ENCODE measurements around the gene TOM1L2.

Gene TOM1L2

DNA sequence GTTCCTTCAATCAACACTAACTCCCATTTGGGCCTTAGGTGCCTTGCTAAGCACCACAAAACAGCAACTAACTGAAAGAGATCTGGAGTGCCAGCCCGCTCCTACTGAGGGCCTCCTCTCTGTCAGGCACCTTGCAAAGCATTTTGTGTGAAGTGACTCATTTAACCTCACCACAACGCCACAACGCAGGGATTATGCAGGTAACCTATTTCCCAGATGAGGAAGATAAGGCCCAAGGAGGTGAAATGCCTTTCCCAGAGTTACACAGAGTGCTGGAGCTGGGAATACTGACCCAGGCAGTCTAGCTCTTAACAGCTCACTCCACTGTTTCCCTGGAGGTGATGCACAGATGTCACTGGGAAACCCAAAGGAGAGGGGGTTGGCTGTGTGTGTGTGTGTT is 33.3 kb upstream of the TOM1L2 start:
- TF ChIP-seq, protein P1, sequence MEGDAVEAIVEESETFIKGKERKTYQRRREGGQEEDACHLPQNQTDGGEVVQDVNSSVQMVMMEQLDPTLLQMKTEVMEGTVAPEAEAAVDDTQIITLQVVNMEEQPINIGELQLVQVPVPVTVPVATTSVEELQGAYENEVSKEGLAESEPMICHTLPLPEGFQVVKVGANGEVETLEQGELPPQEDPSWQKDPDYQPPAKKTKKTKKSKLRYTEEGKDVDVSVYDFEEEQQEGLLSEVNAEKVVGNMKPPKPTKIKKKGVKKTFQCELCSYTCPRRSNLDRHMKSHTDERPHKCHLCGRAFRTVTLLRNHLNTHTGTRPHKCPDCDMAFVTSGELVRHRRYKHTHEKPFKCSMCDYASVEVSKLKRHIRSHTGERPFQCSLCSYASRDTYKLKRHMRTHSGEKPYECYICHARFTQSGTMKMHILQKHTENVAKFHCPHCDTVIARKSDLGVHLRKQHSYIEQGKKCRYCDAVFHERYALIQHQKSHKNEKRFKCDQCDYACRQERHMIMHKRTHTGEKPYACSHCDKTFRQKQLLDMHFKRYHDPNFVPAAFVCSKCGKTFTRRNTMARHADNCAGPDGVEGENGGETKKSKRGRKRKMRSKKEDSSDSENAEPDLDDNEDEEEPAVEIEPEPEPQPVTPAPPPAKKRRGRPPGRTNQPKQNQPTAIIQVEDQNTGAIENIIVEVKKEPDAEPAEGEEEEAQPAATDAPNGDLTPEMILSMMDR (IDR thresholded peaks at IDR 0.05; ENCODE audit: insufficient read depth, low read length), result no peak
- TF ChIP-seq, protein P2, sequence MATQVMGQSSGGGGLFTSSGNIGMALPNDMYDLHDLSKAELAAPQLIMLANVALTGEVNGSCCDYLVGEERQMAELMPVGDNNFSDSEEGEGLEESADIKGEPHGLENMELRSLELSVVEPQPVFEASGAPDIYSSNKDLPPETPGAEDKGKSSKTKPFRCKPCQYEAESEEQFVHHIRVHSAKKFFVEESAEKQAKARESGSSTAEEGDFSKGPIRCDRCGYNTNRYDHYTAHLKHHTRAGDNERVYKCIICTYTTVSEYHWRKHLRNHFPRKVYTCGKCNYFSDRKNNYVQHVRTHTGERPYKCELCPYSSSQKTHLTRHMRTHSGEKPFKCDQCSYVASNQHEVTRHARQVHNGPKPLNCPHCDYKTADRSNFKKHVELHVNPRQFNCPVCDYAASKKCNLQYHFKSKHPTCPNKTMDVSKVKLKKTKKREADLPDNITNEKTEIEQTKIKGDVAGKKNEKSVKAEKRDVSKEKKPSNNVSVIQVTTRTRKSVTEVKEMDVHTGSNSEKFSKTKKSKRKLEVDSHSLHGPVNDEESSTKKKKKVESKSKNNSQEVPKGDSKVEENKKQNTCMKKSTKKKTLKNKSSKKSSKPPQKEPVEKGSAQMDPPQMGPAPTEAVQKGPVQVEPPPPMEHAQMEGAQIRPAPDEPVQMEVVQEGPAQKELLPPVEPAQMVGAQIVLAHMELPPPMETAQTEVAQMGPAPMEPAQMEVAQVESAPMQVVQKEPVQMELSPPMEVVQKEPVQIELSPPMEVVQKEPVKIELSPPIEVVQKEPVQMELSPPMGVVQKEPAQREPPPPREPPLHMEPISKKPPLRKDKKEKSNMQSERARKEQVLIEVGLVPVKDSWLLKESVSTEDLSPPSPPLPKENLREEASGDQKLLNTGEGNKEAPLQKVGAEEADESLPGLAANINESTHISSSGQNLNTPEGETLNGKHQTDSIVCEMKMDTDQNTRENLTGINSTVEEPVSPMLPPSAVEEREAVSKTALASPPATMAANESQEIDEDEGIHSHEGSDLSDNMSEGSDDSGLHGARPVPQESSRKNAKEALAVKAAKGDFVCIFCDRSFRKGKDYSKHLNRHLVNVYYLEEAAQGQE (IDR thresholded peaks at IDR 0.05; ENCODE audit: insufficient replicate concordance, low read depth), result no peak
- TF ChIP-seq POLR2AphosphoS5 (IDR thresholded peaks at IDR 0.05; ENCODE audit: low read depth) (no peak), SPI1 (IDR thresholded peaks at IDR 0.05; ENCODE audit: borderline replicate concordance, low read depth) (no peak), GABPA (IDR thresholded peaks at IDR 0.05; ENCODE audit: low read depth) (no peak)
- no peak overlapping the region for H3K4me3 ChIP-seq (replicated peaks; ENCODE audit: insufficient read depth, low read length)
- DNase-seq (ENCODE audit: low read depth in 1 of 2, low spot score in 1 of 2), result no peak
- no peaks in the 10 kb centered on the region for H3K27me3 ChIP-seq (ENCODE audit: insufficient read depth, poor library complexity, severe bottlenecking)
- H3K27ac ChIP-seq (replicated peaks), result no peak overlapping the region

DNA sequence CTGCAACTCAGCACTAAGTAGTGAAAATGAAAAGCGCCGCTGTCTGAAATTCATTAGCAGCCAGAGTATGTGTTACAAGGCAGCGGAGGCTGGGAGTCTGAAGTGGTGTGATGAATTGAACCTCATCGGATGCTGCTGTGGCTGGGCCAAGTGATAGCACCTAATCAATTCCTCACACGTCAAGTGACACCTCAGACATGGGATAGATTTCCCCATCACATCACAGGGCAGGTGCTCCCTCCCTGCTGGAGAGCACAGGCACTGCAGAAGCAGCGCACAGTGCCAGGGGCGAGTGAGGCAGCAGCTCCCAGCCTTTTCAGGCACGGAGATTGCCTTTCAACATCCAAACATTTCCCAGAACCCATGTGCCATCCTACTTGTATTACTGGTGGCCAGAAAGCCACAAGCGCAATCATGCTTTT is 32.7 kb upstream of the TOM1L2 start:
- Histone ChIP-seq H3K27ac (replicated peaks) (no peak overlapping the region), H3K4me3 (replicated peaks; ENCODE audit: insufficient read depth, low read length) (no peak overlapping the region), H3K27me3 (ENCODE audit: insufficient read depth, poor library complexity, severe bottlenecking) (no peaks in the 10 kb centered on the region)
- DNase-seq (ENCODE audit: low read depth in 1 of 2, low spot score in 1 of 2), result no peak
- TF ChIP-seq, protein P2 (IDR thresholded peaks at IDR 0.05; ENCODE audit: insufficient replicate concordance, low read depth), result no peak
- TF ChIP-seq GABPA (IDR thresholded peaks at IDR 0.05; ENCODE audit: low read depth) (no peak), POLR2AphosphoS5 (IDR thresholded peaks at IDR 0.05; ENCODE audit: low read depth) (no peak), SPI1 (IDR thresholded peaks at IDR 0.05; ENCODE audit: borderline replicate concordance, low read depth) (no peak)
- TF ChIP-seq, protein P1 (IDR thresholded peaks at IDR 0.05; ENCODE audit: insufficient read depth, low read length), result no peak

DNA sequence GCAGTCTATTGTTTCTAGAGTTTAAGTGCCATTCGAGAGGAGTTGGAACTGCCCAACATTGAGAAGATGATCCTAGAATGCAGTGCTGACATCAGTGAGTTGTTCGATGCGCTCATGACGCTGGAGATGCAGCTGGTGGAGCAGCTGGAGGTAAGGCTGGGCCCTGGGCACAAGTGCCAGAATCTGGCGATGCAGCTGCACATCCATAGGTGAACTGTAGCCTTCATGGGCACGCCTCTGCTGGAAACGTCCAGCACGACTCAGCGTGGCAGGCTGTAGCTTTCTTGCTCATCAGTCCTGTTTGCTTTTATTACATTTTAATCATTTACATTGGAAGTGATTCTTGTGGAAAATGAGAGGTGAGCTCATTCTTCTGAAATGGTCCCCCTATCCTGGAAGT is 32.1 kb upstream of the TOM1L2 start:
- no peaks in the 10 kb centered on the region for H3K27me3 ChIP-seq (ENCODE audit: insufficient read depth, poor library complexity, severe bottlenecking)
- TF ChIP-seq GABPA (IDR thresholded peaks at IDR 0.05; ENCODE audit: low read depth) (no peak), SPI1 (IDR thresholded peaks at IDR 0.05; ENCODE audit: borderline replicate concordance, low read depth) (no peak), POLR2AphosphoS5 (IDR thresholded peaks at IDR 0.05; ENCODE audit: low read depth) (no peak)
- TF ChIP-seq, protein P1 (IDR thresholded peaks at IDR 0.05; ENCODE audit: insufficient read depth, low read length), result no peak
- TF ChIP-seq, protein P2 (IDR thresholded peaks at IDR 0.05; ENCODE audit: insufficient replicate concordance, low read depth), result no peak
- no peak for DNase-seq (ENCODE audit: low read depth in 1 of 2, low spot score in 1 of 2)
- H3K27ac ChIP-seq (replicated peaks), result no peak overlapping the region
- H3K4me3 ChIP-seq (replicated peaks; ENCODE audit: insufficient read depth, low read length), result no peak overlapping the region
